K562 (cell line): Measurements from ENCODE around the gene TOP3A. TPM values are rescaled to one million over a fixed set of nuclear protein-coding genes. Genes with fewer than 3 reads are reported as not detected.

Experiments used
- ATAC-seq: fragments of 200-7000 bp; cut with Tn5 transposase; 3 replicates; pipeline ENCODE4 v1.9.1; 2020; ENCODE audit warnings: moderate library complexity
- BruUV-seq: library from RNA; stranded (reverse); fragments of 400-500 nt; replicated peaks from 2 replicates; lab custom pipeline; 2021; lab: Mats Ljungman, UMichigan
- CTCF ChIA-PET: fragments of 300-600 bp; formaldehyde crosslinking; extraction: SDS; loops from one replicate; lab custom pipeline; 2021; ENCODE audit warnings: low intra/inter-chr PET ratio; lab: Yijun Ruan, JAX
- POLR2A ChIA-PET: fragments of 300-600, 350-650 bp; sonication (Branson Sonifier 250); formaldehyde crosslinking; extraction: SDS; loops from one replicate; lab custom pipeline; 2021; ENCODE audit warnings: antibody characterized with exemption, inconsistent platforms; lab: Yijun Ruan, JAX
- DNase-seq, 4 experiments: peaks; one replicate each; pipeline versions ENCODE4 v3.0.0 to v3.0.0-alpha.2; 2011 to 2018; ENCODE audit warnings: low spot score in 3 of 4, mixed read lengths in 3 of 4; ENCODE audit errors: extremely low read depth in 1 of 4
- FAIRE-seq: peaks from 2 replicates; lab custom pipeline; 2011; peaks lifted over from hg19 to GRCh38; lab: Jason Lieb, UNC
- H2AFZ ChIP-seq: 2 replicates; pipeline ENCODE4 v1.6.0; 2011; ENCODE audit warnings: low read depth, low read length, control low read depth, inconsistent platforms
- H3K27ac ChIP-seq: fragments of 200-600 bp; 3 replicates; pipeline ENCODE4 v1.8.0; 2011; ENCODE audit warnings: low read depth, mild to moderate bottlenecking, control low read depth, inconsistent platforms, low read length, moderate library complexity, mixed read lengths; ENCODE audit errors: extremely low read depth
- H3K27me3 ChIP-seq, 2 experiments: fragments of 300-600 bp in 1 of 2; 2 replicates in 1 of 2; 3 replicates in 1 of 2; pipeline versions ENCODE4 v1.6.0 to v1.8.0; 2011; ENCODE audit warnings: inconsistent platforms in 2 of 2, low read length in 2 of 2, mild to moderate bottlenecking in 1 of 2, mixed read lengths in 1 of 2, moderate library complexity in 1 of 2; ENCODE audit not compliant: control insufficient read depth in 2 of 2, insufficient read depth in 2 of 2
- H3K36me3 ChIP-seq: fragments of 300-600 bp; 3 replicates; pipeline ENCODE4 v1.8.0; 2011; ENCODE audit warnings: mild to moderate bottlenecking, low read length, inconsistent platforms; ENCODE audit not compliant: control insufficient read depth, insufficient read depth
- H3K4me1 ChIP-seq, 2 experiments: fragments of 200-600 bp in 1 of 2; replicated peaks in 1 of 2; 2 replicates in 1 of 2; 3 replicates in 1 of 2; pipeline versions ENCODE4 v1.5.1 to v1.8.0; 2011; ENCODE audit warnings: inconsistent platforms in 2 of 2, low read length in 2 of 2, mild to moderate bottlenecking in 1 of 2, mixed read lengths in 1 of 2, moderate library complexity in 1 of 2; ENCODE audit not compliant: control insufficient read depth in 2 of 2, insufficient read depth in 2 of 2
- H3K4me2 ChIP-seq: 2 replicates; pipeline ENCODE4 v1.6.1; 2011; ENCODE audit warnings: low read length, control low read depth, inconsistent platforms, mixed read lengths; ENCODE audit not compliant: insufficient read depth
- H3K4me3 ChIP-seq: fragments of 200-600 bp; sonication (generic), shearing (Covaris generic); 2 replicates; pipeline ENCODE4 v1.5.1; 2016; ENCODE audit warnings: control low read depth, inconsistent platforms
- H3K79me2 ChIP-seq: fragments of 200-600 bp; 3 replicates; pipeline ENCODE4 v1.8.0; 2011; ENCODE audit warnings: low read length, inconsistent platforms; ENCODE audit not compliant: control insufficient read depth, insufficient read depth
- H3K9ac ChIP-seq, 2 experiments: 2 replicates each; pipeline versions ENCODE4 v1.6.0 to v1.6.1; 2011; ENCODE audit warnings: low read depth in 2 of 2, low read length in 2 of 2, control low read depth in 1 of 2, inconsistent platforms in 1 of 2, mild to moderate bottlenecking in 1 of 2, mixed read lengths in 1 of 2; ENCODE audit not compliant: insufficient read depth in 1 of 2
- H3K9me1 ChIP-seq: one replicate; pipeline ENCODE4 v1.6.0; 2011; ENCODE audit warnings: inconsistent platforms, mild to moderate bottlenecking, low read length, moderate library complexity; ENCODE audit not compliant: control insufficient read depth, insufficient read depth
- H3K9me3 ChIP-seq: replicated peaks from 2 replicates; pipeline ENCODE4 v1.5.1; 2011; ENCODE audit warnings: low read depth, low read length, inconsistent platforms; ENCODE audit not compliant: control insufficient read depth, insufficient read depth
- H4K20me1 ChIP-seq: replicated peaks from 2 replicates; pipeline ENCODE4 v1.6.1; 2011; ENCODE audit warnings: low read length, inconsistent platforms, mixed read lengths; ENCODE audit not compliant: control insufficient read depth, insufficient read depth
- GATAD2A ChIP-seq: fragments of 450-650 bp; IDR thresholded peaks from 2 replicates; pipeline ENCODE4 v1.6.1; 2017
- MAFF ChIP-seq: IDR thresholded peaks from 2 replicates; pipeline ENCODE4 v1.6.1; 2012; ENCODE audit warnings: low read length, improper control_type of control experiment
- MCM2 ChIP-seq: fragments of 450-650 bp; IDR thresholded peaks from 2 replicates; pipeline ENCODE4 v1.6.1; 2017; ENCODE audit warnings: low read depth, mild to moderate bottlenecking
- NFE2 ChIP-seq: IDR thresholded peaks from 2 replicates; pipeline ENCODE4 v1.6.1; 2014; ENCODE audit warnings: antibody characterized with exemption, low read depth
- ZSCAN32 ChIP-seq: fragments of 450-650 bp; formaldehyde crosslinking; IDR thresholded peaks from 2 replicates; pipeline ENCODE4 v1.4.0; 2020; ENCODE audit warnings: mild to moderate bottlenecking, moderate library complexity
- WGBS: fragments of 100-300 bp; shearing (Covaris generic); methylation state at CpG from one replicate; pipeline ENCODE4 v1.1.6; 2016; ENCODE audit warnings: low coverage, mixed read lengths; ENCODE audit not compliant: insufficient coverage; ENCODE audit errors: missing lambda C conversion rate; 5-methylcytosine and 5-hydroxymethylcytosine counted together
- in situ Hi-C: fragments of 300-500 bp; cut with MboI; formaldehyde crosslinking; loops from 4 replicates; pipeline ENCODE4 v1.15.0; 2018; ENCODE audit warnings: inconsistent platforms, mixed read lengths
- intact Hi-C: fragments of 100-400 bp; cut with micrococcal nuclease; formaldehyde crosslinking; loops from 2 replicates; pipeline ENCODE4 v1.14.2; 2022
- polyA plus RNA-seq, 8 experiments: library from polyadenylated mRNA; depleted of rRNA in 4 of 8; stranded (reverse) in 5 of 8; unstranded in 3 of 8; fragments of >200 nt; fragmentation: Nextera tagmentation in 2 of 8; fragmentation: Illumina TruSeq in 1 of 8; extraction: Ambion mirVana in 2 of 8; extraction: Trizol in 1 of 8; gene quantifications; 2 replicates each; pipeline versions ENCODE4 v1.2.1 to v1.2.3, GENCODE V29; 2011 to 2014; ENCODE audit warnings: inconsistent platforms in 1 of 8, missing spikeins in 1 of 8
- total RNA-seq, 7 experiments: library from RNA; depleted of rRNA in 6 of 7; stranded (reverse); fragments of >200 nt in 6 of 7; fragmentation: Illumina TruSeq in 2 of 7; extraction: Trizol in 2 of 7; gene quantifications; 2 replicates each; pipeline versions ENCODE4 v1.2.1 to v1.2.3, GENCODE V29; 2011 to 2021; ENCODE audit warnings: low replicate concordance in 1 of 7
- TF ChIP-seq, protein P1 (sequence below): sonication (generic); formaldehyde crosslinking; IDR thresholded peaks from 2 replicates; pipeline ENCODE4 v1.8.0; 2022; ENCODE audit warnings: mild to moderate bottlenecking, missing genetic modification reagents
- TF ChIP-seq, protein P2 (sequence below): fragments of 450-650 bp; IDR thresholded peaks from 2 replicates; pipeline ENCODE4 v1.6.1; 2016; ENCODE audit warnings: mild to moderate bottlenecking, moderate library complexity

TOP3A gene
- total and polyA plus RNA-seq, 9 of the 15 experiments (the other 6 are each of a cell fraction or from before 2014, with no cell fraction given) = 5.2 to 49.7 (median 24.7) TPM

DNA sequence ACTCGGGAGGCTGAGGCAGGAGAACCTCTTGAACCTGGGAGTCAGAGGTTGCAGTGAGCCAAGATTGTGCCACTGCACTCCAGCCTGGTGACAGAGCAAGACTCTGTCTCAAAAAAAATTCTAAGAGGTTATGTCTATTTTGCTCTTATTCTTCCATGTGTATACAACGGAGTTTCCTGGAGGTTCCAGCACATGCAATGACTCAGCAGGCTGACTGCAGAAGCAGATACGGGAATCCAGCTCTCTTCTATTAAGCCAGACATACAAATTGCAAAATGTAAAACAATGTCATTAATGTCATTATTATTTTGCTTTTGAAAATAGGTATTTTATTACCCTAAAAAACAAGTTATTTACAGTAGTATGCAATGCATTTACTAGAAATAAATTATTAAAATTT lies 35.9 kb downstream of the TOP3A start:
- H3K4me1 ChIP-seq = no peaks in the 10 kb centered on the region
- FAIRE-seq (no peak), DNase-seq (no peak), ATAC-seq (no peak)
- H3K79me2 ChIP-seq = no peaks in the 10 kb centered on the region
- in situ Hi-C loops = no loop called here
- no peak overlapping the region for H3K4me2 ChIP-seq
- WGBS = 46% methylated on average over 3 of the region's 3 CpGs
- ChIA-PET CTCF (no interaction called here), POLR2A (interaction anchor here (0.7 kb wide), 1 partner anchor 9 kb away, joined by 3 read pairs; no protein-coding TSS in a partner anchor)
- H3K4me3 ChIP-seq = no peak overlapping the region
- H2AFZ ChIP-seq = no peak overlapping the region
- peaks cover 78% of the 10 kb centered on the region for H3K36me3 ChIP-seq
- H3K27me3 ChIP-seq = no peaks in the 10 kb centered on the region
- H3K9me3 ChIP-seq = no peaks in the 10 kb centered on the region
- no peak overlapping the region for H3K27ac ChIP-seq
- intact Hi-C loops = no loop called here
- H3K9me1 ChIP-seq = no peaks in the 10 kb centered on the region
- no peak overlapping the region for H3K9ac ChIP-seq
- no TSS peak for BruUV-seq
- no peaks in the 10 kb centered on the region for H4K20me1 ChIP-seq
- TF ChIP-seq NFE2 (peak; percentile 21; the same call in 1 of the 2 replicates), GATAD2A (no peak), MCM2 (no peak), MAFF (peak; percentile 7; the same call in 1 of the 2 replicates), ZSCAN32 (CRISPR knock-in tag) (no peak)
- TF ChIP-seq, protein P1, sequence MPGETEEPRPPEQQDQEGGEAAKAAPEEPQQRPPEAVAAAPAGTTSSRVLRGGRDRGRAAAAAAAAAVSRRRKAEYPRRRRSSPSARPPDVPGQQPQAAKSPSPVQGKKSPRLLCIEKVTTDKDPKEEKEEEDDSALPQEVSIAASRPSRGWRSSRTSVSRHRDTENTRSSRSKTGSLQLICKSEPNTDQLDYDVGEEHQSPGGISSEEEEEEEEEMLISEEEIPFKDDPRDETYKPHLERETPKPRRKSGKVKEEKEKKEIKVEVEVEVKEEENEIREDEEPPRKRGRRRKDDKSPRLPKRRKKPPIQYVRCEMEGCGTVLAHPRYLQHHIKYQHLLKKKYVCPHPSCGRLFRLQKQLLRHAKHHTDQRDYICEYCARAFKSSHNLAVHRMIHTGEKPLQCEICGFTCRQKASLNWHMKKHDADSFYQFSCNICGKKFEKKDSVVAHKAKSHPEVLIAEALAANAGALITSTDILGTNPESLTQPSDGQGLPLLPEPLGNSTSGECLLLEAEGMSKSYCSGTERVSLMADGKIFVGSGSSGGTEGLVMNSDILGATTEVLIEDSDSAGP (CRISPR knock-in tag) = no peak
- TF ChIP-seq, protein P2, sequence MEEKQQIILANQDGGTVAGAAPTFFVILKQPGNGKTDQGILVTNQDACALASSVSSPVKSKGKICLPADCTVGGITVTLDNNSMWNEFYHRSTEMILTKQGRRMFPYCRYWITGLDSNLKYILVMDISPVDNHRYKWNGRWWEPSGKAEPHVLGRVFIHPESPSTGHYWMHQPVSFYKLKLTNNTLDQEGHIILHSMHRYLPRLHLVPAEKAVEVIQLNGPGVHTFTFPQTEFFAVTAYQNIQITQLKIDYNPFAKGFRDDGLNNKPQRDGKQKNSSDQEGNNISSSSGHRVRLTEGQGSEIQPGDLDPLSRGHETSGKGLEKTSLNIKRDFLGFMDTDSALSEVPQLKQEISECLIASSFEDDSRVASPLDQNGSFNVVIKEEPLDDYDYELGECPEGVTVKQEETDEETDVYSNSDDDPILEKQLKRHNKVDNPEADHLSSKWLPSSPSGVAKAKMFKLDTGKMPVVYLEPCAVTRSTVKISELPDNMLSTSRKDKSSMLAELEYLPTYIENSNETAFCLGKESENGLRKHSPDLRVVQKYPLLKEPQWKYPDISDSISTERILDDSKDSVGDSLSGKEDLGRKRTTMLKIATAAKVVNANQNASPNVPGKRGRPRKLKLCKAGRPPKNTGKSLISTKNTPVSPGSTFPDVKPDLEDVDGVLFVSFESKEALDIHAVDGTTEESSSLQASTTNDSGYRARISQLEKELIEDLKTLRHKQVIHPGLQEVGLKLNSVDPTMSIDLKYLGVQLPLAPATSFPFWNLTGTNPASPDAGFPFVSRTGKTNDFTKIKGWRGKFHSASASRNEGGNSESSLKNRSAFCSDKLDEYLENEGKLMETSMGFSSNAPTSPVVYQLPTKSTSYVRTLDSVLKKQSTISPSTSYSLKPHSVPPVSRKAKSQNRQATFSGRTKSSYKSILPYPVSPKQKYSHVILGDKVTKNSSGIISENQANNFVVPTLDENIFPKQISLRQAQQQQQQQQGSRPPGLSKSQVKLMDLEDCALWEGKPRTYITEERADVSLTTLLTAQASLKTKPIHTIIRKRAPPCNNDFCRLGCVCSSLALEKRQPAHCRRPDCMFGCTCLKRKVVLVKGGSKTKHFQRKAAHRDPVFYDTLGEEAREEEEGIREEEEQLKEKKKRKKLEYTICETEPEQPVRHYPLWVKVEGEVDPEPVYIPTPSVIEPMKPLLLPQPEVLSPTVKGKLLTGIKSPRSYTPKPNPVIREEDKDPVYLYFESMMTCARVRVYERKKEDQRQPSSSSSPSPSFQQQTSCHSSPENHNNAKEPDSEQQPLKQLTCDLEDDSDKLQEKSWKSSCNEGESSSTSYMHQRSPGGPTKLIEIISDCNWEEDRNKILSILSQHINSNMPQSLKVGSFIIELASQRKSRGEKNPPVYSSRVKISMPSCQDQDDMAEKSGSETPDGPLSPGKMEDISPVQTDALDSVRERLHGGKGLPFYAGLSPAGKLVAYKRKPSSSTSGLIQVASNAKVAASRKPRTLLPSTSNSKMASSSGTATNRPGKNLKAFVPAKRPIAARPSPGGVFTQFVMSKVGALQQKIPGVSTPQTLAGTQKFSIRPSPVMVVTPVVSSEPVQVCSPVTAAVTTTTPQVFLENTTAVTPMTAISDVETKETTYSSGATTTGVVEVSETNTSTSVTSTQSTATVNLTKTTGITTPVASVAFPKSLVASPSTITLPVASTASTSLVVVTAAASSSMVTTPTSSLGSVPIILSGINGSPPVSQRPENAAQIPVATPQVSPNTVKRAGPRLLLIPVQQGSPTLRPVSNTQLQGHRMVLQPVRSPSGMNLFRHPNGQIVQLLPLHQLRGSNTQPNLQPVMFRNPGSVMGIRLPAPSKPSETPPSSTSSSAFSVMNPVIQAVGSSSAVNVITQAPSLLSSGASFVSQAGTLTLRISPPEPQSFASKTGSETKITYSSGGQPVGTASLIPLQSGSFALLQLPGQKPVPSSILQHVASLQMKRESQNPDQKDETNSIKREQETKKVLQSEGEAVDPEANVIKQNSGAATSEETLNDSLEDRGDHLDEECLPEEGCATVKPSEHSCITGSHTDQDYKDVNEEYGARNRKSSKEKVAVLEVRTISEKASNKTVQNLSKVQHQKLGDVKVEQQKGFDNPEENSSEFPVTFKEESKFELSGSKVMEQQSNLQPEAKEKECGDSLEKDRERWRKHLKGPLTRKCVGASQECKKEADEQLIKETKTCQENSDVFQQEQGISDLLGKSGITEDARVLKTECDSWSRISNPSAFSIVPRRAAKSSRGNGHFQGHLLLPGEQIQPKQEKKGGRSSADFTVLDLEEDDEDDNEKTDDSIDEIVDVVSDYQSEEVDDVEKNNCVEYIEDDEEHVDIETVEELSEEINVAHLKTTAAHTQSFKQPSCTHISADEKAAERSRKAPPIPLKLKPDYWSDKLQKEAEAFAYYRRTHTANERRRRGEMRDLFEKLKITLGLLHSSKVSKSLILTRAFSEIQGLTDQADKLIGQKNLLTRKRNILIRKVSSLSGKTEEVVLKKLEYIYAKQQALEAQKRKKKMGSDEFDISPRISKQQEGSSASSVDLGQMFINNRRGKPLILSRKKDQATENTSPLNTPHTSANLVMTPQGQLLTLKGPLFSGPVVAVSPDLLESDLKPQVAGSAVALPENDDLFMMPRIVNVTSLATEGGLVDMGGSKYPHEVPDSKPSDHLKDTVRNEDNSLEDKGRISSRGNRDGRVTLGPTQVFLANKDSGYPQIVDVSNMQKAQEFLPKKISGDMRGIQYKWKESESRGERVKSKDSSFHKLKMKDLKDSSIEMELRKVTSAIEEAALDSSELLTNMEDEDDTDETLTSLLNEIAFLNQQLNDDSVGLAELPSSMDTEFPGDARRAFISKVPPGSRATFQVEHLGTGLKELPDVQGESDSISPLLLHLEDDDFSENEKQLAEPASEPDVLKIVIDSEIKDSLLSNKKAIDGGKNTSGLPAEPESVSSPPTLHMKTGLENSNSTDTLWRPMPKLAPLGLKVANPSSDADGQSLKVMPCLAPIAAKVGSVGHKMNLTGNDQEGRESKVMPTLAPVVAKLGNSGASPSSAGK = no peak
